T-cell (primary cell): ENCODE results near the gene YTHDF1. TPM values are rescaled to one million over a fixed set of nuclear protein-coding genes. Genes with fewer than 3 reads are reported as not detected.

Experiments
- ATAC-seq, 4 experiments: fragments of 200-7000 bp in 3 of 4; fragments of 150-1000 bp in 1 of 4; cut with Tn5 transposase; replicated peaks in 1 of 4; 1 replicate in 3 of 4; 2 replicates in 1 of 4; pipeline ENCODE4 v1.10.0; 2021; ENCODE audit warnings: moderate library complexity in 3 of 4, mild to moderate bottlenecking in 2 of 4, moderate number of reproducible peaks in 1 of 4
- CTCF ChIA-PET, 2 donors: fragments of 300-600 bp; sonication (Branson Sonifier 250); formaldehyde crosslinking; loops; one replicate each; lab custom pipeline; 2022; ENCODE audit warnings: antibody characterized with exemption in 2 of 2; lab: Charles Lee
- POLR2A ChIA-PET, 2 donors: fragments of 300-600 bp; sonication (Branson Sonifier 250); formaldehyde crosslinking; loops; one replicate each; lab custom pipeline; 2022; ENCODE audit warnings: antibody characterized with exemption in 2 of 2; lab: Charles Lee
- DNase-seq, 35 experiments: peaks; one replicate each; pipeline versions ENCODE4 v3.0.0 to v3.0.0-alpha.2; 2013 to 2023
- H3K27ac ChIP-seq: one replicate; pipeline ENCODE4 v1.5.1; 2013; ENCODE audit warnings: low read length
- H3K27me3 ChIP-seq, 2 experiments: replicated peaks in 1 of 2; 1 replicate in 1 of 2; 2 replicates in 1 of 2; pipeline versions ENCODE4 v1.6.1 to v1.7.0; 2013; ENCODE audit warnings: low read length in 1 of 2, mixed read lengths in 1 of 2; ENCODE audit not compliant: control insufficient read depth in 2 of 2, insufficient read depth in 2 of 2; ENCODE audit errors: extremely low read depth in 1 of 2
- H3K36me3 ChIP-seq, 2 donors: 1 replicate in 1 of 2; 2 replicates in 1 of 2; pipeline versions ENCODE4 v1.6.1 to v1.7.0; 2013; ENCODE audit warnings: low read length in 1 of 2; ENCODE audit not compliant: control insufficient read depth in 2 of 2, insufficient read depth in 1 of 2; ENCODE audit errors: extremely low read depth in 1 of 2
- H3K4me1 ChIP-seq, 2 experiments: 1 replicate in 1 of 2; 2 replicates in 1 of 2; pipeline versions ENCODE4 v1.6.1 to v1.7.0; 2013; ENCODE audit warnings: low read length in 2 of 2, mixed read lengths in 1 of 2; ENCODE audit not compliant: insufficient read depth in 2 of 2, control insufficient read depth in 1 of 2; ENCODE audit errors: extremely low read depth in 1 of 2
- H3K4me3 ChIP-seq, 2 donors: 1 replicate in 1 of 2; 2 replicates in 1 of 2; pipeline versions ENCODE4 v1.5.1 to v1.7.0; 2013; ENCODE audit warnings: mild to moderate bottlenecking in 2 of 2, low read length in 1 of 2, moderate library complexity in 1 of 2; ENCODE audit not compliant: control insufficient read depth in 1 of 2; ENCODE audit errors: extremely low read depth in 1 of 2
- H3K9me3 ChIP-seq: 2 replicates; pipeline ENCODE4 v1.7.0; 2013
- H3K27ac Mint-ChIP-seq, 2 donors: one replicate each; pipeline ENCODE4 v1.8.0; 2020 to 2021; ENCODE audit warnings: mild to moderate bottlenecking in 2 of 2, mixed read lengths in 2 of 2
- H3K27me3 Mint-ChIP-seq, 2 donors: one replicate each; pipeline ENCODE4 v1.8.0; 2021 to 2022; ENCODE audit warnings: mixed read lengths in 2 of 2
- H3K36me3 Mint-ChIP-seq: one replicate; pipeline ENCODE4 v1.8.0; 2021; ENCODE audit warnings: mixed read lengths
- H3K4me1 Mint-ChIP-seq, 3 donors: one replicate each; pipeline ENCODE4 v1.8.0; 2020 to 2022; ENCODE audit warnings: mixed read lengths in 3 of 3, mild to moderate bottlenecking in 1 of 3
- H3K4me3 Mint-ChIP-seq, 3 donors: one replicate each; pipeline ENCODE4 v1.8.0; 2020 to 2022; ENCODE audit warnings: mild to moderate bottlenecking in 3 of 3, mixed read lengths in 3 of 3, moderate library complexity in 3 of 3
- H3K9me3 Mint-ChIP-seq, 3 donors: one replicate each; pipeline ENCODE4 v1.8.0; 2020 to 2022; ENCODE audit warnings: mixed read lengths in 3 of 3
- WGBS: methylation state at CpG from one replicate; pipeline ENCODE4 v1.1.5; 2013; ENCODE audit warnings: missing lambda C conversion rate; ENCODE audit not compliant: insufficient coverage; 5-methylcytosine and 5-hydroxymethylcytosine counted together
- total RNA-seq, 35 experiments: library from RNA in 6 of 35; stranded (reverse) in 6 of 35; fragments of 120-200 nt in 1 of 35; gene quantifications; one replicate each; pipeline versions ENCODE4 v1.2.1 to v1.2.4 and lab custom pipeline; 2013 to 2026

YTHDF1 gene
- total RNA-seq, 5 donors from 2014 or later (not counting 1 experiment from before 2014, with no cell fraction given) = 36.7 to 44.5 (median 42.2) TPM

DNA sequence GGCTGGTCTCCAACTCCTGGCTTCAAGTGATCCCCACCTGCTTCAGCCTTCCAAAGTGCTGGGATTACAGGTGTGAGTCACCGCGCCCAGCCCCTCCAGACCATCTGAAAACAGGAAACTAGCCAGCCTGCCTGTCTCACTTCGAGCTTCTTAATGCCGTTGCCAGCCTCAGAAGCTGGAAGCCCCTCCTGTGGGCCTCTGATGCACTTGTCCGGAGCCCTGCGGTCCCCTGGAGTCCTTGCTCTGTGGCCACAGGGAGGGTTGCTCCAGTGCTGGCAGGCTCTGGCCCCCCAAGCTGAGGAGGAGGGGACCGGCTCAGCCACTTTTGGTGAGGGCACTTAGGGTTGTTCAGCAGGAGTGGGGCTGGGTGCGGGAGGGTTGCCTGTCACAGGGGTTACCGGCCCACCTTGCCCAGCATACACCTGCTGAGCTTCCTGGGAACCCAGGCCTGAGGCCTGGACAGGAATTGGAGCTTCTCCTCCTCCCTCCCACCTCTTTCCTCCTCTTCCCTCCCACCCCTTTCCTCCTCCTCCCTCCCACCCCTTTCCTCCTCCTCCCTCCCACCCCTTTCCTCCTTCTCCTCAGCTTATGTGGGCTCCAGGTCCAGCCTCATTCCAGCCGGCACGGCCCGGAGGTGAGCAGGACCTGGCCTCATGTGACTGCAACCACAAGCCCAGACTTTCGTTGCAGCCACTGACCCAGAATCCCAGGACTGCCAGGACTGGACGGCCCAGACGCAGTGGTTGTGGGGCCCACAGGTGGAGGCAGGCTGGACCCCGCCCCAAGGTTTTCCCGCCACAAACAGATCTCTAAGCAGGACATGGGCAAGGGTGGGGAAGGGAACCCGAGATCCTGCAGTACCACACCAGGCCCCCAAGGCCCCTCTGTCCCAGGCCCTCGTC is 10.4 kb upstream of the YTHDF1 start:
- Mint-ChIP-seq H3K27me3 (peaks cover 21 to 24% of the 10 kb centered on the region in 2 donors), H3K36me3 (no peaks in the 10 kb centered on the region), H3K4me3 (no peak overlapping the region), H3K9me3 (no peaks in the 10 kb centered on the region), H3K27ac (no peak overlapping the region), H3K4me1 (peaks cover 0 to 4% (median 0%) of the 10 kb centered on the region in 3 donors)
- DNase-seq (no peak), ATAC-seq (no peak)
- Histone ChIP-seq H3K27ac (no peak overlapping the region), H3K4me1 (peaks cover 0 to 2% of the 10 kb centered on the region in 2 experiments), H3K4me3 (no peak overlapping the region), H3K9me3 (no peaks in the 10 kb centered on the region), H3K36me3 (no peaks in the 10 kb centered on the region), H3K27me3 (peaks cover 10 to 44% of the 10 kb centered on the region in 2 experiments)
- POLR2A ChIA-PET = no interaction called here
- 88% methylated on average over 12 of the region's 19 CpGs for WGBS
- CTCF ChIA-PET = interaction anchor here in 1 of 2 donors (0.7 kb wide), 1 partner anchor 623 kb away, joined by 3 read pairs; no protein-coding TSS in a partner anchor

GRCh38 chr20:63225082-63225454 is 9.1 kb upstream of the YTHDF1 start:
- no peaks in the 10 kb centered on the region for H3K9me3 Mint-ChIP-seq
- WGBS = 25% methylated on average over 5 of the region's 7 CpGs
- DNase-seq = no peak

GRCh38 chr20:63224412-63225081 is 8.6 kb upstream of the YTHDF1 start:
- Mint-ChIP-seq H3K9me3 (no peaks in the 10 kb centered on the region), H3K4me3 (no peak overlapping the region), H3K27me3 (peaks cover 6 to 12% of the 10 kb centered on the region in 2 donors), H3K4me1 (no peaks in the 10 kb centered on the region), H3K36me3 (no peaks in the 10 kb centered on the region), H3K27ac (no peak overlapping the region)
- WGBS = 53% methylated on average over 14 of the region's 16 CpGs
- H3K27me3 ChIP-seq = peaks cover 2 to 43% of the 10 kb centered on the region in 2 experiments
- ChIA-PET CTCF (interaction anchor here (0.5 to 2.3 kb wide), 7 partner anchors 8 to 157 kb away, joined by 3 to 7 read pairs (median 3); no protein-coding TSS in a partner anchor), POLR2A (interaction anchor here in 1 of 2 donors (0.6 kb wide), 1 partner anchor 838 kb away, joined by 7 read pairs; the partner anchor contains the start of gene RPS21)
- no peaks in the 10 kb centered on the region for H3K9me3 ChIP-seq
- DNase-seq (no peak), ATAC-seq (no peak)
- no peaks in the 10 kb centered on the region for H3K4me1 ChIP-seq
- no peak overlapping the region for H3K4me3 ChIP-seq
- no peak overlapping the region for H3K27ac ChIP-seq
- H3K36me3 ChIP-seq = no peaks in the 10 kb centered on the region

More at GRCh38 chr20:63225082-63225454, 9.1 kb upstream of the YTHDF1 start:
- Mint-ChIP-seq H3K4me1 (no peaks in the 10 kb centered on the region), H3K4me3 (no peak overlapping the region), H3K27ac (no peak overlapping the region), H3K27me3 (peaks cover 11 to 17% of the 10 kb centered on the region in 2 donors), H3K36me3 (no peaks in the 10 kb centered on the region)
- peaks cover 5 to 43% of the 10 kb centered on the region in 2 experiments for H3K27me3 ChIP-seq
- ATAC-seq = no peak
- ChIA-PET POLR2A (interaction anchor here in 1 of 2 donors (0.6 kb wide), 1 partner anchor 838 kb away, joined by 7 read pairs; the partner anchor contains the start of gene RPS21), CTCF (interaction anchor here (1.1 to 2.3 kb wide), 2 partner anchors 8 to 13 kb away, joined by 3 to 4 read pairs; no protein-coding TSS in a partner anchor)
- no peak overlapping the region for H3K4me3 ChIP-seq
- H3K36me3 ChIP-seq = no peaks in the 10 kb centered on the region
- no peaks in the 10 kb centered on the region for H3K9me3 ChIP-seq
- H3K4me1 ChIP-seq = no peaks in the 10 kb centered on the region
- no peak overlapping the region for H3K27ac ChIP-seq

DNA sequence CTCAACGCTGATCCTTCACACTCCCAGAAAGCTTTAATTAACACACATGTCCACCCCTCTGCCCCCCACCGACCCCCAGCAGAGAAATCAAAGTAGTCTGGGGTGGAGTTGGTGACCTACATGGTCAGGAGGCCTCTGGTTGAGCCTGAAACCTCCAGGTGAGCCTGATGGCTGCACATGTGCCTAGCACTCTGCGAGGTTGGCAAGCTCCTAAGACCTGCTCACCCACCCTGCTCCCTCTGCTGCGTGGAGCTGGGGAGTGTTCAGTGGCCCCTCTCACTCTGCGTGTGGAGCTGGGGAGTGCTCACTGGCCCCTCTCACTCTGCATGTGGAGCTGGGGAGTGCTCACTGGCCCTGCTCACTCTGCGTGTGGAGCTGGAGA is 7.9 kb upstream of the YTHDF1 start:
- H3K4me1 Mint-ChIP-seq = no peaks in the 10 kb centered on the region
- DNase-seq (no peak), ATAC-seq (no peak)
- POLR2A ChIA-PET = no interaction called here
- H3K27ac ChIP-seq = no peak overlapping the region
- H3K4me3 Mint-ChIP-seq = no peak overlapping the region
- no peaks in the 10 kb centered on the region for H3K36me3 ChIP-seq
- H3K27me3 ChIP-seq = peaks cover 0 to 42% of the 10 kb centered on the region in 2 experiments
- H3K27me3 Mint-ChIP-seq = peaks cover 0 to 5% of the 10 kb centered on the region in 2 donors
- no peaks in the 10 kb centered on the region for H3K36me3 Mint-ChIP-seq
- no peak overlapping the region for H3K4me3 ChIP-seq
- 70% methylated on average over 3 of the region's 6 CpGs for WGBS
- CTCF ChIA-PET = interaction anchor here (0.5 to 2.3 kb wide), 11 partner anchors 9 to 361 kb away, joined by 3 to 7 read pairs (median 3); no protein-coding TSS in a partner anchor
- H3K9me3 Mint-ChIP-seq = no peaks in the 10 kb centered on the region
- no peak overlapping the region for H3K27ac Mint-ChIP-seq
- no peaks in the 10 kb centered on the region for H3K4me1 ChIP-seq
- H3K9me3 ChIP-seq = no peaks in the 10 kb centered on the region

DNA sequence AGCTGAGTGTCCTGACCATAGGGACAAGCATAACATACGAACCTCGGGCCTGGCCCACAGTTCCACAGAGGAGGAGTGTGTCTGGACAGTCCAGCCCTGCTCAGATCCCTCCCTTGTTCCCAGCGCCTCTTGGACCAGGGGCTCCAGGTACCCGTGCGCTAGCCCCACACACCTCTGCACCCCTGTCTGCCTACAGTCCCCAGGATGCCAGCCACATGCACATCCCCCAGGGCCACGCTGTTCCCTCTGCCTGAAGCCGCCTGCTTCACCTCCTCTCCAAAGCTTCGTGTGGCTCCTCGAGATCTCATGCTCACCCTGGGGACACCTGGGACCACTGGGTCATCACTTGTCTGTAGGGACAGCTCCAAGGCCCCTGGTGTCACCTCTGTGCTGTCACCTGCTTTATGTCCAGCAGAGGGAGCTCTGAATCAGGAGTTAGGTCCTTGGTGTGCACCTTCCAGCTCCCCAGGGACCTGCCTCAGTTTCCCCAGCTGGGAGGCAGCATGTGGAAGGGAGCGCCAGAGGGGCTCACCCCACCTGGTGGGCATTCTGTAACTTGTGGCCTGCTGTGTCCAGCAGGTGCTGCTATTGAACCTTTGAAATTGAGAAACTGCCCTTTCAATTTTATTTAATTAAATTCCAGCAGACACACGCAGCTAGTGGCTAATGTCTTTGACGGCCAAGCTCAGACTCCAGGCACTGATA is 7.3 kb upstream of the YTHDF1 start:
- H3K27ac Mint-ChIP-seq = no peak overlapping the region
- WGBS = 57% methylated on average over 12 of the region's 12 CpGs
- H3K27me3 Mint-ChIP-seq = peaks cover 0 to 5% of the 10 kb centered on the region in 2 donors
- DNase-seq (peak in 21 of 35 experiments; percentile 11 to 69 (median 34)), ATAC-seq (peak; percentile 51 to 79 (median 70))
- Histone ChIP-seq H3K36me3 (no peaks in the 10 kb centered on the region), H3K4me1 (no peaks in the 10 kb centered on the region), H3K27me3 (peaks cover 0 to 41% of the 10 kb centered on the region in 2 experiments), H3K9me3 (no peaks in the 10 kb centered on the region), H3K4me3 (no peak overlapping the region), H3K27ac (no peak overlapping the region)
- POLR2A ChIA-PET = no interaction called here
- CTCF ChIA-PET = interaction anchor here (0.6 to 2.3 kb wide), 9 partner anchors 9 to 361 kb away, joined by 3 to 6 read pairs (median 3); partner anchors contain the start of gene TCFL5 (in 1 of the 2)
- no peaks in the 10 kb centered on the region for H3K9me3 Mint-ChIP-seq
- no peaks in the 10 kb centered on the region for H3K36me3 Mint-ChIP-seq
- H3K4me1 Mint-ChIP-seq = no peaks in the 10 kb centered on the region
- no peak overlapping the region for H3K4me3 Mint-ChIP-seq
